Duodenal mucosa (tissue), 2 donors: ENCODE data around the gene AQP12B.
"Not testable (repeated sequence)": the region's sequence is repeated elsewhere in the genome, so short reads cannot be mapped to it uniquely, and the experiment has no call there.

ENCODE experiments used
- H3K27ac ChIP-seq: one replicate; pipeline ENCODE4 v1.7.0; 2013; ENCODE audit warnings: low read depth, low read length
- H3K27me3 ChIP-seq, 2 donors: one replicate each; pipeline ENCODE4 v1.7.0; 2013; ENCODE audit warnings: low read length in 2 of 2, control low read depth in 1 of 2; ENCODE audit not compliant: insufficient read depth in 2 of 2, control insufficient read depth in 1 of 2
- H3K36me3 ChIP-seq, 2 donors: one replicate each; pipeline ENCODE4 v1.7.0; 2013; ENCODE audit warnings: low read length in 2 of 2, control low read depth in 1 of 2; ENCODE audit not compliant: insufficient read depth in 2 of 2, control insufficient read depth in 1 of 2
- H3K4me1 ChIP-seq, 2 donors: one replicate each; pipeline ENCODE4 v1.7.0; 2013; ENCODE audit warnings: low read length in 2 of 2, control low read depth in 1 of 2; ENCODE audit not compliant: insufficient read depth in 2 of 2, control insufficient read depth in 1 of 2
- H3K4me3 ChIP-seq, 2 donors: one replicate each; pipeline ENCODE4 v1.7.0; 2013; ENCODE audit warnings: low read length in 2 of 2, low read depth in 1 of 2
- H3K9ac ChIP-seq, 2 donors: one replicate each; pipeline ENCODE4 v1.7.0; 2013; ENCODE audit warnings: low read length in 2 of 2, low read depth in 1 of 2
- H3K9me3 ChIP-seq, 2 donors: one replicate each; pipeline ENCODE4 v1.7.0; 2013; ENCODE audit warnings: low read length in 2 of 2, control low read depth in 1 of 2; ENCODE audit not compliant: control insufficient read depth in 1 of 2

Gene AQP12B

DNA sequence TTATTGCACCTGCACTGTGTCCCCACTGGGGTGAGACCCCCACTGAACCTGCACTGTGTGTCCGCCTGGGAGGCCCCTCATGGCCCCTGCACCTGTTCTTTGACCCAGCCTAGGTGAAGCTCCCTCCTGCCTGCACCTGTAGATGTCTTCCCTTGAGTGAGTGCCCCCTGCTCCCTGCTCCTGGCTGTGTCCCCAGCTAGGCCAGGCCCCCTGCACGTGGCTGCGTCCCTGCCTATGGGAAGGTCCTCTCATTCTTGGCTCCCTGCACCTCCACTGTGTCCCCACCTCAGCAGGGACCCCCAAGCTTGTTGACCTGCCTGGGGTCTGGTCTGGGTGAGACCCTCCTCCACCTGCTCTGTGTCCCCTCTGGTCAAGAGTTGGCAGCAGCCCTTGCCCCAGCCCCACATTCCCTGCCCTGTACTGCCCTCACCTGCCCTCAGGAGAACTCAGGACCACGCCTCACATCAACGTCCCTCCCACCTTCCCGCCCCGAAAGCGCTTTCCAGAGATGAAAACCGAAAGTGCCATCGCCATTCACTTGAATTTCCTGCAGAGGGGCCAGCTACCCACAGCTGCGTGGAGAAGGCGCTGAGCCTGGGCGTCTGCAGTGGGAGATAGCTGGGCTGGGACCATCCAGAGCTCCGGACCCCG is 769 bp upstream of the AQP12B start:
- H3K9ac ChIP-seq, result peak overlapping the region; percentile 34 to 79
- H3K4me3 ChIP-seq, result peak overlapping the region in 1 of 2 donors; percentile 50
- H3K9me3 ChIP-seq, H3K36me3 ChIP-seq, H3K27ac ChIP-seq, H3K27me3 ChIP-seq: not testable (repeated sequence)
- H3K4me1 ChIP-seq, result peaks cover 15 to 19% of the 10 kb centered on the region in 2 donors

- H3K9ac ChIP-seq, H3K36me3 ChIP-seq: not testable (repeated sequence)
Observed at GRCh38 chr2:240680185-240680584, 2.5 kb downstream of the AQP12B start.

GRCh38 chr2:240678909-240679308 is 3.8 kb downstream of the AQP12B start:
- not testable (repeated sequence) for H3K9me3 ChIP-seq, H3K27me3 ChIP-seq, H3K27ac ChIP-seq, H3K4me1 ChIP-seq, H3K4me3 ChIP-seq, H3K9ac ChIP-seq, H3K36me3 ChIP-seq

More at GRCh38 chr2:240680185-240680584, 2.5 kb downstream of the AQP12B start:
- not testable (repeated sequence) for H3K27ac ChIP-seq, H3K9me3 ChIP-seq, H3K4me3 ChIP-seq, H3K4me1 ChIP-seq, H3K27me3 ChIP-seq

- not testable (repeated sequence) for H3K9me3 ChIP-seq, H3K9ac ChIP-seq, H3K27ac ChIP-seq, H3K27me3 ChIP-seq, H3K36me3 ChIP-seq, H3K4me3 ChIP-seq, H3K4me1 ChIP-seq
Observed at GRCh38 chr2:240678043-240678442, 4.6 kb downstream of the AQP12B start.

GRCh38 chr2:240675345-240675744 is 7.3 kb downstream of the AQP12B start:
- not testable (repeated sequence) for H3K9me3 ChIP-seq, H3K4me1 ChIP-seq, H3K36me3 ChIP-seq, H3K9ac ChIP-seq, H3K4me3 ChIP-seq, H3K27ac ChIP-seq
- peaks cover under 1 to 13% of the 10 kb centered on the region in 2 donors for H3K27me3 ChIP-seq

DNA sequence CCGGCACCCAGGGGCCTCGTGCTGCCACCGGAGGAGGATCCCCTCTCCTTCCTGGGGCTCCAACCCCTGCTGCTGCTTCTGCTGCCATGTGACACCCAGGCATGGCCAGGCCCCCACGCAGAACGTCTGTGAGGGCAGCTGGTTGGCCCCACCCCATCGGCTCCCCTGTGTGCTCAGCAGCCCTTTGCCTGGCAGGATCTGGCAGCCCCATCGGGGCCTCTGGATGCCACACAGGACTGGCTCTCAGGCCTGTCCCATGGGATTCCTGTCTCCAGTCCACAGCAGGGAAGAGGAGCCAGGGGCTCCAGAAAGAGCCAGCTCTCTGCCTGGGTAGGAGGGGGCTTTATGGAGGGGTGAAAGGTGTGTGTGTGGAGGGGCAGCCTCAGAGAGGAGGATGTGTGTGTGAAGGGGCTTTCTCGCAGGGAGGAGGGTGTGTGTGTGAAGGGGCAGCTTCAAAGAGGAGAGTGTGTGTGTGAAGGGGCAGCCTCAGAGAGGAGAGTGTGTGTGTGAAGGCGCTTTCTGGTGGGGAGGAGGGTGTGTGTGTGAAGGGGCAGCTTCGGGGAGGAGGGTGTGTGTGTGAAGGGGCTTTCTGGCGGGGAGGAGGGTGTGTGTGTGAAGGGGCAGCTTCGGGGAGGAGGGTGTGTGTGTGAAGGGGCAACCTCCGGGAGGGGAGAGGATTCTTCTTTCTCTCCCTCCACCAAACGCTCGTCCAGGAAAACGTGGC is 8.1 kb downstream of the AQP12B start:
- H3K9me3 ChIP-seq, H3K36me3 ChIP-seq, H3K4me1 ChIP-seq, H3K4me3 ChIP-seq, H3K27ac ChIP-seq, H3K9ac ChIP-seq: not testable (repeated sequence)
- peaks cover 6 to 13% of the 10 kb centered on the region in 2 donors for H3K27me3 ChIP-seq

GRCh38 chr2:240672701-240673190 is 9.9 kb downstream of the AQP12B start:
- no peak overlapping the region for H3K27ac ChIP-seq
- H3K9me3 ChIP-seq, result no peaks in the 10 kb centered on the region
- no peaks in the 10 kb centered on the region for H3K36me3 ChIP-seq
- H3K4me3 ChIP-seq, result no peak overlapping the region
- H3K9ac ChIP-seq, result no peak overlapping the region
- H3K27me3 ChIP-seq, result peaks cover 6 to 13% of the 10 kb centered on the region in 2 donors
- H3K4me1 ChIP-seq, result no peaks in the 10 kb centered on the region

DNA sequence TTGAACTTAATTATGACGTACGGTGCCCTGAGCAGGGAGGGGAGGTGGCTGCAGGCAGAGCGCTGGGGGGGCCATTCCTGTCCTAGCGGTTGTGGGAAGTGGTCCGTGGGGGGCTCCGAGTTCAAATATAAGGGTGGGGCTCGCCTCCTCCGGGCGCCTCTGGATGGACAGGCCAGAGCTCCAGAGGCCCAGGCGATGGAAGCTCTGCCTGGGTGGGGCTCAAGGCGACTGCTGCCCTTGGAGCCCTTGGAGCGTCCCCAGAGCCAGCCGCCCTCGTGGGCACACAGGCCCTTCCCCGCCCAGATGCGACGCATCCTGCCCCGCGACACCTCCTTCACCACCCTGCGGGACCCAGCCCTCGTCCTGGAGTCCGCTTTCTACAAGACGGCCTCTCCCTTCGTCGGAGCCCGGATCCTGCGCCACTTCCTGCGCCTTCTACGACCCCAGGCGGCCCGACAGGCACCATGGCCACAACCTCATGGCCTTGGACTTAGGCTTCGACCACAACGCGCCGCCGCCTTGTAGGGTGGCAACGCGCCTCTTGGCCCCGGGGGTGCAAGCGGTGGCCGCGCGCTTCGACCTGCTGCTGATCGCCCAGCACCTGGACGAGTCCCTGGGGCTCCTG is 10.5 kb downstream of the AQP12B start:
- H3K9ac ChIP-seq, result no peak overlapping the region
- H3K4me1 ChIP-seq, result no peaks in the 10 kb centered on the region
- H3K9me3 ChIP-seq, result no peaks in the 10 kb centered on the region
- H3K27me3 ChIP-seq, result peaks cover 6 to 13% of the 10 kb centered on the region in 2 donors
- H3K4me3 ChIP-seq, result no peak overlapping the region
- H3K36me3 ChIP-seq, result no peaks in the 10 kb centered on the region
- no peak overlapping the region for H3K27ac ChIP-seq

- Histone ChIP-seq H3K9ac (no peak overlapping the region), H3K27me3 (peaks cover 6 to 18% of the 10 kb centered on the region in 2 donors), H3K27ac (no peak overlapping the region), H3K4me3 (no peak overlapping the region), H3K4me1 (no peaks in the 10 kb centered on the region), H3K9me3 (no peaks in the 10 kb centered on the region), H3K36me3 (no peaks in the 10 kb centered on the region)
Observed at GRCh38 chr2:240670950-240671349, 11.7 kb downstream of the AQP12B start.

GRCh38 chr2:240670402-240670801 is 12.3 kb downstream of the AQP12B start:
- no peak overlapping the region for H3K4me3 ChIP-seq
- no peak overlapping the region for H3K9ac ChIP-seq
- peaks cover 0 to under 1% of the 10 kb centered on the region in 2 donors for H3K9me3 ChIP-seq
- no peaks in the 10 kb centered on the region for H3K4me1 ChIP-seq
- H3K27me3 ChIP-seq, result peaks cover 6 to 18% of the 10 kb centered on the region in 2 donors
- H3K36me3 ChIP-seq, result no peaks in the 10 kb centered on the region
- no peak overlapping the region for H3K27ac ChIP-seq
